ENCODE results near the gene ZFHX2.

The ZFHX2 gene

DNA sequence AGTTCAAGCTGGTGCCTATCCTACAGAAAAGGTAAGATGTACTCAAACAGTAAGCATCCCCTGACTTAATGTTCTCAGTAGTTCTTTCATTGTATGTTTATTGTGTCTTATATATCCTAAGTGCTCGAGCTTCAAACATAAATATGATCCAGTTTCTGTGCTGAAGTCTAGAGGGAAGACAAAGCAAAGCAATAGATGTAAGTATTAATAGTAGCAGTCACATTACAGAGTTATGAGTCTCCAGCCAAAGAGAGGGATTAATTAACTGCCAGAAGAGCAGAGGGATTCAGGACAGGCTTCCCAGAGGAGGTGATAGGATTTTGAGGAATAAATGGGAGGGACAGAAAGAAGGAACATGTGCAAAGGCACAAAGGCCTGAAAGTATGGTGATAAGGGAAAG lies 80.6 kb downstream of the ZFHX2 start:
- H2AFZ ChIP-seq (ENCODE audit: low read length) = no peak overlapping the region
- H3K4me1 ChIP-seq (ENCODE audit: insufficient read depth, low read length, severe bottlenecking) = peaks cover 9% of the 10 kb centered on the region
- H4K20me1 ChIP-seq (ENCODE audit: insufficient read depth, low read length) = no peaks in the 10 kb centered on the region
- H3K9me3 ChIP-seq (ENCODE audit: low read length) = no peaks in the 10 kb centered on the region
- H3K9me2 ChIP-seq (ENCODE audit: low read depth, low read length) = no peaks in the 10 kb centered on the region
- H3K27me3 ChIP-seq (ENCODE audit: insufficient read depth, low read length) = no peaks in the 10 kb centered on the region
- peaks cover 9% of the 10 kb centered on the region for H3K79me2 ChIP-seq (ENCODE audit: insufficient read depth, low read length)
- H3K4me3 ChIP-seq (ENCODE audit: low read depth, low read length, poor library complexity, severe bottlenecking) = no peak overlapping the region
- H3K36me3 ChIP-seq (ENCODE audit: insufficient read depth, low read length) = peaks cover 49% of the 10 kb centered on the region
- no peaks in the 10 kb centered on the region for H3F3A ChIP-seq (ENCODE audit: insufficient read depth, low read length)
- 0 out of 2 replicates have a peak overlapping the region, but pooled peaks have one; percentile 93 for H3K4me2 ChIP-seq (ENCODE audit: low read length)
- no peak for TF ChIP-seq EZH2 (IDR thresholded peaks at IDR 0.05; ENCODE audit: borderline replicate concordance, low read length)
- TF ChIP-seq, protein P1, sequence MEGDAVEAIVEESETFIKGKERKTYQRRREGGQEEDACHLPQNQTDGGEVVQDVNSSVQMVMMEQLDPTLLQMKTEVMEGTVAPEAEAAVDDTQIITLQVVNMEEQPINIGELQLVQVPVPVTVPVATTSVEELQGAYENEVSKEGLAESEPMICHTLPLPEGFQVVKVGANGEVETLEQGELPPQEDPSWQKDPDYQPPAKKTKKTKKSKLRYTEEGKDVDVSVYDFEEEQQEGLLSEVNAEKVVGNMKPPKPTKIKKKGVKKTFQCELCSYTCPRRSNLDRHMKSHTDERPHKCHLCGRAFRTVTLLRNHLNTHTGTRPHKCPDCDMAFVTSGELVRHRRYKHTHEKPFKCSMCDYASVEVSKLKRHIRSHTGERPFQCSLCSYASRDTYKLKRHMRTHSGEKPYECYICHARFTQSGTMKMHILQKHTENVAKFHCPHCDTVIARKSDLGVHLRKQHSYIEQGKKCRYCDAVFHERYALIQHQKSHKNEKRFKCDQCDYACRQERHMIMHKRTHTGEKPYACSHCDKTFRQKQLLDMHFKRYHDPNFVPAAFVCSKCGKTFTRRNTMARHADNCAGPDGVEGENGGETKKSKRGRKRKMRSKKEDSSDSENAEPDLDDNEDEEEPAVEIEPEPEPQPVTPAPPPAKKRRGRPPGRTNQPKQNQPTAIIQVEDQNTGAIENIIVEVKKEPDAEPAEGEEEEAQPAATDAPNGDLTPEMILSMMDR (IDR thresholded peaks at IDR 0.05; ENCODE audit: low read length) = no peak
- H3K27ac ChIP-seq (ENCODE audit: low read depth, low read length, poor library complexity, severe bottlenecking) = no peak overlapping the region
- no peak overlapping the region for H3K9ac ChIP-seq (ENCODE audit: low read length)
